Activated CD8-positive, alpha-beta memory T cell treated with anti-CD3 and anti-CD28 coated beads for 4 hours (primary cell): ENCODE results near the gene TMEM40.
A peak's percentile ranks its signal among the peaks of the same experiment; 100 is the strongest.
"Not testable (repeated sequence)": the region's sequence is repeated elsewhere in the genome, so short reads cannot be mapped to it uniquely, and the experiment has no call there.

ENCODE experiments used
- DNase-seq, 2 donors: peaks; one replicate each; pipeline ENCODE4 v3.0.0-alpha.2; 2020; ENCODE audit warnings: low read depth in 2 of 2

Gene TMEM40

DNA sequence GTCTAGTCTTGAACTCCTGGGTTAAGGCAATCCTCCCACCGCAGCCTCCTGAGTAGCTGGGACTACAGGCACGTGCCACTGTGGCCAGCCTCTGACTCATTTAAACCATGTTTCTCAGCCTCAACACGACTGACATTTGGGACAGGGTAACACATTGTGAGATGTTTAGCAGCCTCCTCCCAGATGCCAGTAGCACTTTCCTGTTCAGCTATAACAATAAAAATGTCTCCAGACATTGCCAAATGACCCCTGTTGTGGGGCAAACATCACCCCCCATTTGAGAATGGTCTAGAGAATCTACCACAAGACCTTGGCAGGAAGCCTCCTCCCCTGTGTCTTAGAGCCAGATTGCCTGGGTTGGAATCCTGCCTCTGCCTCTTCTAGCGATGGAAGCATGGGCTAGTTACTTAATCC is 8.4 kb downstream of the TMEM40 start:
- peak in 1 of 2 donors; percentile 13 for DNase-seq

DNA sequence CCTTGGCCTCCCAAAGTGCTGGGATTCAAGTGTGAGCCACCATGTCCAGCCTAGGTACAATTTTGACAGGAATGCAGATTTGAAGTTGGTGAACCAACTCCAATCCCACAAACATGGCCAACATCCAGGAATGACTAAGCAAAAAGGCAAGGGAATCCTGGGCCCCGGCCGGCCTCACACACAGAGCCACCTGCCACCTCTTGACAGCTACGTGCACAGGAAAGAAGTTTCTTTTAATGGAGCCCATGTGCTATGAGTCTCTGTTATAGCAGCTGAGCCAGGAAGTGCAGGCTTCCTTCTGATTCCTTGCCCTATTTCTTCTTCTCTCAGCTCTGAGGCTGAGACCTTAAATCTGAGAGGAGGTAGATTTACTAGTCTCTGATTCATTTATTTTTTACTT is 8.8 kb downstream of the TMEM40 start:
- no peak for DNase-seq

DNA sequence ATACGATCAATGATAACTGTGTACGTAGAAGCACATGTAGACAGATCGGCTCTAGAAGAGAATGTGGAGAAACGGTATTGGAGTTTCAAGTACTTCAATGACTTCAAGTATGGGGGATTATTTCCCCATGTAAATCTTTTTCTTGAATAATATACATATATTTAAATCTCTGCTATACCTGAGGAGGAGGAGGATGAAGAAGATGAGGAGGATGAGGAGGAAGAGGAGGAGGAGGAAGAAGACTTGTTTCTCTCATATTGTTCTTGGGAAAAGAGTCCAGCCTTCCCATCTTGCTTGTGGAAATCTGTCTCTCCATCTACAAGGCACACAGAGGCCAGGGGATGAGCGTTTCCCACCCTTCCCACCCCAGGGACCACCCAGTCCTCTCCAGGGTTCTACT is 10.6 kb downstream of the TMEM40 start:
- DNase-seq, result no peak

GRCh38 chr3:12746419-12746818 is 12.6 kb downstream of the TMEM40 start:
- DNase-seq, result no peak

DNA sequence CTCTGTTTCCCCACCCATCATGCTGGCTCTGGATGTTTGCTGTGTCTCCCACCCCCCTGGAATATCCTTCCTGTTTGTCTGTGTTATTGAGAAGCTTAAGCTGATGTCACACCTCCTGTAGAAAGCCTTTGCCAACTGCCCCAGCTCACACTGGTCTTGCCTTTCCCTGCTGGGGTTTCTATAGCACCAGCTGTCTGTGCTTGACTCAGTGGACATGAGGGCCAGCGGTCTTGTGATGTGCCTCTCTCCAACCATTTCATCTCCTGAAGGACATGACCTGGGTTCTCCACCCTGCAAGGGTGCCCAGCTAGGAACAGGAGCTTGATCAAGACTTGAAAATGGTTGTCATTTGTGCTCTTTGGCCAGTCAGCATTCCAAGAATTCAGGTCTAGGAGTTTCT is 14.7 kb downstream of the TMEM40 start:
- no peak for DNase-seq

DNA sequence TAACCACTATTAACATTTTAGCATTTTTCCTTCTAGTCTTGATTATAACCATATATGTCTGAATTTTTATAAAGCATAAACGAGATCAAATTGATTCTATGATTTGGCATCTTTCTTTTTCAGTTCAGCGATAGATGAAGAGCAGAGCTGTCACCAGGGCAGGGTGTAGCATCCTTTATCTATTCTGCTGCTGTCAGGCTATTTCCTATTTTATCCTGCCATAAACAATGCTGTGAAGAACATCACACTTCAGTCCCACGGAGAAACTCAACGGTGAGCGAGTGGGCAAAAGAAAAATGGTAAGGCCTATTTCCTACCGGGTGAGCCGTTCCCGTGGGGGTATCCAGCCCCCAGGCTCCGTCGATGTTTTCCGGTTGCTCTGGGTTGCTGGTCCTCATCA is 15.5 kb downstream of the TMEM40 start:
- no peak for DNase-seq

- no peak for DNase-seq
Measured at GRCh38 chr3:12742330-12743107, 16.5 kb downstream of the TMEM40 start.

DNA sequence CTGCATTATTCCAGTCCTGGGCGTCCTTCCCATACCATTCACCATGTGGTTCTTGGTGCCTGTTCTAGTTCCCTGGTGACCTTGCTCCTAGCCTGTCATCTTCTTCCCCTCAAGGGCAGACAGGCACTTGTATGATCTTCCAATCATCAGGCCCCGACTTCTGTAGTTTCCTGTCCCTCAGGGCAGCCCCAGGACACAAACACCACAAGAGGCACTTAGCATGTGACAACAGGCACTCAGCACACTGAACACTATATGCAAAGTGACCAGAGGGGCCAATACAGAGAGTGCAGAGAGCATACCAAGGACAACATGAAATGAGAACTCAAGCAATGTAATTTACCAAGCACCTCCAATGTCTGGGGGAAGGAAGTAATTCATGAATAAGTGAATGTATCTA is 17.9 kb downstream of the TMEM40 start:
- no peak for DNase-seq

DNA sequence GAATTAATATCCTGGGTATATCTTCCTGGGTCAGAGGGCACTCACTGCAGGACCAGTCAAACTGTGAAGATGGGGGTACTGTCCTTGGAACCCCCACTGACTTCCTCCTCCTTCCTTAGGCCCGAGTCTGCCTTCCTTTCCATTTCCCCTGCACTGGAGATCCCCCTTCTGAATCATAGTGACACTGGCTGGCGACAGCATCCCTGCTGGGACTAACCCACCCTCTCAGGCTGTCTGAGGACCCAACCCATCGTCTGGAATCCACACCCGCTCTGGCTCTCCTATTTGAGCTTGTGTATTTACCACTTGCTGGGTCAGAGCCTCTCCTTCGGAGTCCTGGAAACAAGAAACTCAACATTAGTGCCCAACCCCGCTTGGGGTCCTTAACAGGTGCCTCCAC is 21.2 kb downstream of the TMEM40 start:
- DNase-seq, result no peak

- DNase-seq, result no peak
Measured at GRCh38 chr3:12737319-12737718, 21.7 kb downstream of the TMEM40 start.

- DNase-seq, result no peak
Measured at GRCh38 chr3:12734960-12735359, 24.1 kb downstream of the TMEM40 start.

GRCh38 chr3:12733566-12733965 is 25.5 kb downstream of the TMEM40 start:
- DNase-seq, result no peak

DNA sequence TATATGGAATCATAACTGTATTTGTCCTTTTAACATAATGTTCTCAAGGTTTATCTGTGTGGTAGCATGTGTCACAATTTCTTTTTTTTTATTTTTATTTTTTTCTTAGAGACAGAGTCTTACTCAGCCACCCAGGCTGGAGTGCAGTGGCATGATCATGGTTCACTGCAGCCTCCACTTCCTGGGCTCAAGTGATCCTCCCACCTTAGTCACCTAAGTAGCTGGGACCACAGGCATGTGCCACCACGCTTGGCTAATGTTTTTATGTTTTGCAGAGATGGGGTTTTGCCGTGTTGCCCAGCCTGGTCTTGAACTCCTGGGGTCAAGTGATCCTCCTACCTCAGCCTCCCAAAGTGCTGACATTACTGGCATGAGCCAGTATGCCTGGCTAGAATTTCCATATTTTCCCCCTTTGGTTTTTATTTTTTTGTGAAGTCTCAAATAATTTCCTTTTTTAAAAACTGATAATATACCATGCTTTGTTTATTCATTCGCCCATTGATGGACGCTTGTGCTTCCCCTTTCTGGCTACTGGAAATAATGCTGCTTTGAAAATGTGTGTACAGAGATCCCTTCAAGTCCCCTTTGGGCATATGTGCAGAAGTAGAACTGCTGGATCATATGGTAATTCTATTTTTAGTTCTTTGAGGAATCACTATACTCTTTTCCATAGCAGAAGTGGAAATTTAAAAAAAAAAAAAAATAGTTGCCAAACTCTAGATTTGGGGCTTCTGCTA is 28.4 kb downstream of the TMEM40 start:
- DNase-seq, result no peak

GRCh38 chr3:12729051-12729651 is 29.9 kb downstream of the TMEM40 start:
- no peak for DNase-seq

GRCh38 chr3:12727937-12728336 is 31.1 kb downstream of the TMEM40 start:
- DNase-seq, result no peak

DNA sequence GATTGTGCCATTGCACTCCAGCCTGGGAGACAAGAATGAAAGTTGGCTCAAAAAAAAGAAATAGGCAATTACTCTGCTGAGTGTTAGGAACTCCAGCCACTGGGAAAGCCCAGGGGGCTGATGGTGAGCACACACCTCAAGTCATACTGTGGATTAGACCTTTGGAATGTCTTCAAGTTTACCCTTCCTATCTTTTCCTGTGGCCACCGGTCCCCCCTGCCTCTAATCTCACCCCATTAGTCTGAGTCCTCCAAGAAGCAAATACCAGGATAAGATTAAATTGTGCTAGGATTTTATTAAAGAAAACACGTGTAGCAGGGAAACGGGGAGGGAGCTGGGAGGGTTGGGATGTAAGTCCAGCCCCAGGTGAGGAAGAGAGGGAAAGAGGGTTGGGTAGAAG is 31.6 kb downstream of the TMEM40 start:
- DNase-seq, result no peak

- no peak for DNase-seq
Measured at GRCh38 chr3:12725436-12725835, 33.6 kb downstream of the TMEM40 start.

DNA sequence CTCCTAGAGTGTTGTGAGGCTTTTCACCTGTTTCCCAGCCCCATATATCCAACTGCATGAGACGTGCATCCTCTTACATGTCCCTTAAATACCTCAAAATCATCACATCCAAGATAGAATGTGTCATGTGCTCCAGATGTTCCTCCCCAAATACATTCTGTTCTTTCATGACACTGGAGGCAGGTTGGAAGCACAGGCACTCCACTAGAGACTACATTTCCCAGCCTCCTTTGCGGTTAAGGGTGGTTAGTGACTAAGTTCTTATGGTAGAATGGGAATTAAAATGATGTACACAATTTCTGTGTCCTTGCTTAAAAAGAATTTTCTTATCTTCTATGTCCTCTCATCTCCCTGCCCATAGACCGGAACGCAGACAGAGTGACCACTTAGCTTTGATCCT is 34.3 kb downstream of the TMEM40 start:
- no peak for DNase-seq

DNA sequence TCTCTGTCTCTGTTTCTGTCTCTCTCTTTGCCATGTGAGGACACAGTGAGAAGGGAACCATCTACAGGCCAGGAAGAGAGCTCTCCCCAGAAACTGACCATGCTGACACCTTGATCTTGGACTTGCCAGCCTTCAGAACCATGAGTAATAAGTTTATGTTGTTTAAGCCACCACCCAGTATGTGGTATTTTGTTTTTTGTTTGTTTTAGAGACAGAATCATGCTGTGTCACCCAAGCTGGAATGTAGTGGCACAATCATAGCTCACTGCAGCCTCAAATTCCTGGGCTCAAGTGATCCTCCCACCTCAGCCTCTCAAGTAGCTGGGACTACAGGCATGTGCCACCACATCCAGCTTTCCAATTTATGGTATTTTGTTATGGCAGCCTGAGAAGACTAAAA is 35.7 kb downstream of the TMEM40 start:
- DNase-seq, result not testable (repeated sequence)

GRCh38 chr3:12722226-12722625 is 36.8 kb downstream of the TMEM40 start:
- DNase-seq, result no peak

GRCh38 chr3:12719984-12720898 is 38.8 kb downstream of the TMEM40 start:
- peak; percentile 51 to 55 for DNase-seq

- no peak for DNase-seq
Measured at GRCh38 chr3:12719541-12719940, 39.5 kb downstream of the TMEM40 start.
